ENCODE measurements around the gene AHR. TPM values are rescaled to one million over a fixed set of nuclear protein-coding genes. Genes with fewer than 3 reads are reported as not detected.

Gene AHR
- total RNA-seq, 1 donor from 2014 or later = 149 TPM

DNA sequence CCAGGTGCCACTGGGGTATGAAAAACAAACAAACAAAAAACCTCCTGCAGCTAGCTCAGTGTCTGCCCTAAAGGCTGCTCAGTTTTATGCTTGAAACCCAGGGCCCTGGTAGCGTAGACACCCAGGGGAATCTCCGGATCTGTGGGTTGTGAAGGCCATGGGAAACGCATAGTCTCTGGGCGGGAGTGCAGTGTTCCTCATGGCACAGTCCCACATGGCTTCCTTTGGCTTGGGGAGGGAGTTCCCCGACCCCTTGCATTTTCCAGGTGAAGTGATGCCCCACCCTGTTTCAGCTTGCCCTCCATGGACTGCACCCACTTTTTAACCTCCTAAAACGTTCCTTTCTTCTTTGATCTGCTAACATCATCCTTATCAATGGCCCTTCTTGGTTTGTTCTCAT lies 56.0 kb downstream of the AHR start:
- intact Hi-C loops (cut with DNase I) = no loop called here
- TF ChIP-seq CTCF (IDR thresholded peaks at IDR 0.05) = no peak
- Histone ChIP-seq H3K36me3 (peaks cover 0 to 11% of the 10 kb centered on the region in 2 donors), H3K27ac (no peak overlapping the region), H3K27me3 (no peaks in the 10 kb centered on the region), H3K9me3 (peaks cover 0 to 23% of the 10 kb centered on the region in 2 donors), H3K4me3 (no peak overlapping the region), H3K4me1 (no peaks in the 10 kb centered on the region)
- no peak for DNase-seq (ENCODE audit: low spot score in 2 of 2)

GRCh38 chr7:17355050-17355449 lies 56.6 kb downstream of the AHR start:
- H3K36me3 ChIP-seq = peaks cover 0 to 11% of the 10 kb centered on the region in 2 donors
- H3K27ac ChIP-seq = no peak overlapping the region
- TF ChIP-seq CTCF (IDR thresholded peaks at IDR 0.05) = no peak
- no peak for DNase-seq (ENCODE audit: low spot score in 2 of 2)
- no peaks in the 10 kb centered on the region for H3K27me3 ChIP-seq
- H3K9me3 ChIP-seq = peaks cover 0 to 19% of the 10 kb centered on the region in 2 donors
- no peaks in the 10 kb centered on the region for H3K4me1 ChIP-seq
- no peak overlapping the region for H3K4me3 ChIP-seq
- intact Hi-C loops (cut with DNase I) = no loop called here

GRCh38 chr7:17357952-17358351 lies 59.5 kb downstream of the AHR start:
- Histone ChIP-seq H3K4me3 (no peak overlapping the region), H3K27ac (no peak overlapping the region), H3K4me1 (no peaks in the 10 kb centered on the region), H3K27me3 (no peaks in the 10 kb centered on the region), H3K36me3 (peaks cover 0 to 7% of the 10 kb centered on the region in 2 donors), H3K9me3 (peaks cover 0 to under 1% of the 10 kb centered on the region in 2 donors)
- TF ChIP-seq CTCF (IDR thresholded peaks at IDR 0.05) = no peak
- no peak for DNase-seq (ENCODE audit: low spot score in 2 of 2)
- intact Hi-C loops (cut with DNase I) = no loop called here

DNA sequence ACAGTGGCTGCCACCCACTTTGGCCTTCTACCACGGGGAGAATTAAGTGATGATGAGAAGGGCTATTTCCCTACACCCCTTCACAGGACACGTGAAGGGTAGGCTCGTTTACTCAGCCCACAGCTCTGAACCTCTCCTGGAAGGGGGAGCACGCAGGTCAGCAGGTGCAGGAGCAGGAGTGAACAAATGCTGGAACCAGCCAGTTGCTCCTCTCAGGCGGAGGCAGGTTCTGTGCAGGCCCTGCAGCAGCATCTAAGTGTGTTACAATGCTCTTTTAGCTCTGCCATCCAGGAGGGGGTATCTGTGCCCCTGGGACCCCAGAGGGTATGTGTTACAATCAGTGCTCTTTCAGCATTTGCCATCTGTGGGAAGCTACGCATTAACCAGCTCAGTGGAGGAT lies 61.2 kb downstream of the AHR start:
- H3K36me3 ChIP-seq = peaks cover 0 to 4% of the 10 kb centered on the region in 2 donors
- no peaks in the 10 kb centered on the region for H3K4me1 ChIP-seq
- H3K4me3 ChIP-seq = no peak overlapping the region
- no peaks in the 10 kb centered on the region for H3K9me3 ChIP-seq
- intact Hi-C loops (cut with DNase I) = no loop called here
- no peak for DNase-seq (ENCODE audit: low spot score in 2 of 2)
- no peak overlapping the region for H3K27ac ChIP-seq
- no peaks in the 10 kb centered on the region for H3K27me3 ChIP-seq
- no peak for TF ChIP-seq CTCF (IDR thresholded peaks at IDR 0.05)

DNA sequence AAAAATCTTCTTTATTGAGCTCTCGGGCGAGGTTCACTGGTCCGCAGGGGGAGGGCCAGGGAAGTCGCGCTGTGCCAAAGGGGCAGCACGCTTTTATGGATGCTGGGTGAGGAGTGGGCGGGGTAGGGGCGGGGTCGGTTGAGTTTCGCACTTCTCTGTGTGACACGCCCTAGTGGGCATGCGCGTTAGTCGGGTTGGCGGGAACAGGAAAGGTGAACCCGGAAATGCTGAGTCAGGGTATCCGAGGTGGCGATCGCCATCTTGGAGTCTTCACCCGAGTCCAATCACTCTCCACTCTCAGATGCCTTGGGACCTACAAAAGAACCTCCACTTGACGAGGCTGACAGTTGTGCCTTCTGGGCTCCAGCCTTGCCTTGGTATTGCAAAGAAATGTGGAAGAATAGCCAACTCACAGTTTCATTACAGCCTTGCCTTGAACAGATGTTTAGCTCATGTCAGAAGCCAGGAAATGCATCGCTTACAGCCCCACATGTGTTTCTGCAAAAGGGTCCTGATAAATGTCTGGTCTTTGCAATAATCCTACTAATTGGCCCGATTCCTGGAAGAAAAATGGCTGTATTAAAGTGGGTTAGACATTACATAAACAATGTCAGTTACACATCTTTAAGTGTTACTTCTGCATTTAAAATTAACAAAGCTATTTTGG lies 64.1 kb downstream of the AHR start:
- no peak for TF ChIP-seq CTCF (IDR thresholded peaks at IDR 0.05)
- H3K4me3 ChIP-seq = no peak overlapping the region
- H3K9me3 ChIP-seq = no peaks in the 10 kb centered on the region
- H3K27me3 ChIP-seq = no peaks in the 10 kb centered on the region
- H3K27ac ChIP-seq = no peak overlapping the region
- intact Hi-C loops (cut with DNase I) = no loop called here
- no peak for DNase-seq (ENCODE audit: low spot score in 2 of 2)
- H3K36me3 ChIP-seq = no peaks in the 10 kb centered on the region
- H3K4me1 ChIP-seq = no peaks in the 10 kb centered on the region

DNA sequence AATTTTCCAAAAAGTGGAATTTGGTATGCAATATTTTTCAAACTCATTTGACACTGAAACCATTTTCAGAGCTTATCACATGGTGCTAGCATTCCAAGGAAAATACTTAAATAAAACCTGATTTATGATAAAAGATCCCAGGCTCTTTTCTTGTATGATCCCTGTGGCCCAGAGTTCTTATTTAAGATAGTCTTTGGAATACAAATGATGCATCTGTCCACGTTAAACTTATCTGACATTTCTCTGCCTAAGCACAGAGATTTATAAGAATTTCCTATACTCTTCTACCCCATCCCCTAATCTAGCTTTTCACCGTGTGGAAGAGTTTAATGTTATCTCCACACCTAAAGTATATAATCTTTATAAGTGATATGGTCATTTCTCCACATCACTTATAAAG lies 66.2 kb downstream of the AHR start:
- intact Hi-C loops (cut with DNase I) = no loop called here
- no peak for TF ChIP-seq CTCF (IDR thresholded peaks at IDR 0.05)

More for the DNA sequence above, 66.2 kb downstream of the AHR start:
- H3K4me3 ChIP-seq = no peak overlapping the region
- H3K36me3 ChIP-seq = no peaks in the 10 kb centered on the region
- no peaks in the 10 kb centered on the region for H3K9me3 ChIP-seq
- no peak for DNase-seq (ENCODE audit: low spot score in 2 of 2)
- H3K27me3 ChIP-seq = no peaks in the 10 kb centered on the region
- H3K27ac ChIP-seq = no peak overlapping the region
- H3K4me1 ChIP-seq = peaks cover 0 to 7% of the 10 kb centered on the region in 2 donors

Measured in ascending aorta (tissue), 2 donors.